HepG2 (cell line): ENCODE data around the gene MTHFD1L. TPM values are rescaled to one million over a fixed set of nuclear protein-coding genes. Genes with fewer than 3 reads are reported as not detected.

Experiments used
- ATAC-seq: fragments of 200-7000 bp; cut with Tn5 transposase; 3 replicates; pipeline ENCODE4 v1.9.1; 2020; ENCODE audit warnings: mild to moderate bottlenecking, moderate library complexity
- BruUV-seq: library from RNA; stranded (reverse); fragments of 400-500 nt; replicated peaks from 2 replicates; lab custom pipeline; 2021; lab: Mats Ljungman, UMichigan
- CTCF ChIA-PET: fragments of 300-600 bp; formaldehyde crosslinking; extraction: SDS; loops from one replicate; lab custom pipeline; 2021; ENCODE audit warnings: low total read pairs, inconsistent platforms, low intra/inter-chr PET ratio; lab: Yijun Ruan, JAX
- POLR2A ChIA-PET: fragments of 350-600 bp; sonication (Branson Sonifier 250); formaldehyde crosslinking; loops from one replicate; lab custom pipeline; 2020; ENCODE audit warnings: antibody characterized with exemption, inconsistent platforms; lab: Yijun Ruan, JAX
- DNase-seq: peaks from one replicate; pipeline ENCODE4 v3.0.0-alpha.2; 2015; ENCODE audit warnings: low spot score
- FAIRE-seq: peaks from 3 replicates; lab custom pipeline; 2011; peaks lifted over from hg19 to GRCh38; lab: Jason Lieb, UNC
- H2AFZ ChIP-seq: one replicate; pipeline ENCODE4 v1.6.1; 2011; ENCODE audit warnings: low read length, inconsistent platforms
- H3K27ac ChIP-seq: fragments of 300-600 bp; 3 replicates; pipeline ENCODE4 v1.8.0; 2011; ENCODE audit warnings: mixed run types, mild to moderate bottlenecking, mixed read lengths, low read length, inconsistent platforms; ENCODE audit not compliant: insufficient read depth; ENCODE audit errors: extremely low read length
- H3K27me3 ChIP-seq, 2 experiments: fragments of 200-600 bp in 1 of 2; 2 replicates in 1 of 2; 3 replicates in 1 of 2; pipeline versions ENCODE4 v1.6.0 to v1.8.0; 2011; ENCODE audit warnings: low read length in 2 of 2, mild to moderate bottlenecking in 2 of 2, moderate library complexity in 2 of 2, inconsistent platforms in 1 of 2; ENCODE audit not compliant: insufficient read depth in 2 of 2, control insufficient read depth in 1 of 2
- H3K36me3 ChIP-seq, 2 experiments: fragments of 200-600 bp in 1 of 2; replicated peaks in 1 of 2; 2 replicates in 1 of 2; 3 replicates in 1 of 2; pipeline versions ENCODE4 v1.5.1 to v1.8.0; 2011; ENCODE audit warnings: low read length in 2 of 2, inconsistent platforms in 1 of 2; ENCODE audit not compliant: insufficient read depth in 2 of 2, control insufficient read depth in 1 of 2
- H3K4me1 ChIP-seq: 2 replicates; pipeline ENCODE4 v1.5.1; 2012; ENCODE audit warnings: low read length, inconsistent platforms; ENCODE audit not compliant: insufficient read depth
- H3K4me2 ChIP-seq: 2 replicates; pipeline ENCODE4 v1.6.0; 2011; ENCODE audit warnings: low read depth, low read length, inconsistent platforms
- H3K4me3 ChIP-seq, 3 experiments: fragments of 200-600 bp in 1 of 3; sonication (generic), shearing (Covaris generic) in 1 of 3; replicated peaks in 1 of 3; 2 replicates each; pipeline ENCODE4 v1.5.1; 2011 to 2016; ENCODE audit warnings: low read length in 3 of 3, inconsistent platforms in 2 of 3, low read depth in 2 of 3, mild to moderate bottlenecking in 2 of 3, control low read depth in 1 of 3, mixed read lengths in 1 of 3; ENCODE audit not compliant: insufficient read depth in 1 of 3
- H3K79me2 ChIP-seq: one replicate; pipeline ENCODE4 v1.6.1; 2011; ENCODE audit warnings: low read length, inconsistent platforms; ENCODE audit not compliant: insufficient read depth
- H3K9ac ChIP-seq: 2 replicates; pipeline ENCODE4 v1.6.0; 2011; ENCODE audit warnings: mild to moderate bottlenecking, low read depth, low read length, inconsistent platforms; ENCODE audit not compliant: insufficient read depth
- H3K9me3 ChIP-seq: 2 replicates; pipeline ENCODE4 v1.5.1; 2012; ENCODE audit warnings: mild to moderate bottlenecking, low read length
- H4K20me1 ChIP-seq: 2 replicates; pipeline ENCODE4 v1.6.0; 2011; ENCODE audit warnings: inconsistent platforms, mild to moderate bottlenecking, low read length, moderate library complexity; ENCODE audit not compliant: insufficient read depth
- CREB1 ChIP-seq, 2 experiments: fragments of 450-650 bp in 1 of 2; IDR thresholded peaks; 2 replicates each; pipeline ENCODE4 v1.6.1; 2016 to 2017; ENCODE audit warnings: control low read depth in 1 of 2, mild to moderate bottlenecking in 1 of 2, missing compliant biosample characterization in 1 of 2, missing genetic modification characterization in 1 of 2
- DMAP1 ChIP-seq: IDR thresholded peaks from 2 replicates; pipeline ENCODE4 v1.6.1; 2016
- ELF1 ChIP-seq: sonication (generic); formaldehyde crosslinking; IDR thresholded peaks from 2 replicates; pipeline ENCODE4 v1.4.0; 2020; ENCODE audit warnings: missing genetic modification reagents
- FOSL1 ChIP-seq: sonication (generic); formaldehyde crosslinking; IDR thresholded peaks from 2 replicates; pipeline ENCODE4 v1.9.0; 2021; ENCODE audit warnings: missing genetic modification reagents, borderline replicate concordance
- FOXO1 ChIP-seq: sonication (generic); formaldehyde crosslinking; IDR thresholded peaks from 2 replicates; pipeline ENCODE4 v1.4.0; 2020; ENCODE audit warnings: missing genetic modification reagents
- JARID2 ChIP-seq: sonication (generic); formaldehyde crosslinking; IDR thresholded peaks from 2 replicates; pipeline ENCODE4 v1.8.1; 2023; ENCODE audit warnings: missing genetic modification reagents, inconsistent platforms; ENCODE audit not compliant: insufficient replicate concordance
- MATR3 ChIP-seq: sonication (generic); formaldehyde crosslinking; IDR thresholded peaks from 2 replicates; pipeline ENCODE4 v1.4.0; 2020; ENCODE audit warnings: missing genetic modification reagents
- MTA3 ChIP-seq: sonication (generic); formaldehyde crosslinking; IDR thresholded peaks from 2 replicates; pipeline ENCODE4 v1.4.0; 2020; ENCODE audit warnings: missing genetic modification reagents
- SMAD3 ChIP-seq: sonication (generic); formaldehyde crosslinking; IDR thresholded peaks from 2 replicates; pipeline ENCODE4 v1.4.0; 2020; ENCODE audit warnings: missing genetic modification reagents
- SRSF9 ChIP-seq: fragments of 200-400 bp; formaldehyde crosslinking; IDR thresholded peaks from 2 replicates; pipeline ENCODE4 v1.6.1; 2018; ENCODE audit warnings: borderline replicate concordance, mild to moderate bottlenecking, low read depth, low read length; ENCODE audit not compliant: insufficient read depth, poor library complexity, severe bottlenecking
- ZNF24 ChIP-seq: fragments of 450-650 bp; IDR thresholded peaks from 2 replicates; pipeline ENCODE4 v1.6.1; 2017; ENCODE audit warnings: antibody characterized with exemption, mild to moderate bottlenecking
- ZNF546 ChIP-seq: sonication (generic); formaldehyde crosslinking; conservative IDR thresholded peaks from 2 replicates; pipeline ENCODE4 v1.8.1; 2023; ENCODE audit warnings: mild to moderate bottlenecking, missing genetic modification reagents
- ZNF550 ChIP-seq: sonication (generic); formaldehyde crosslinking; IDR thresholded peaks from 2 replicates; pipeline ENCODE4 v1.4.0; 2020; ENCODE audit warnings: mild to moderate bottlenecking, missing genetic modification reagents, borderline replicate concordance
- ZNF615 ChIP-seq: sonication (generic); formaldehyde crosslinking; IDR thresholded peaks from 2 replicates; pipeline ENCODE4 v1.5.0; 2020; ENCODE audit warnings: mild to moderate bottlenecking, missing genetic modification reagents, borderline replicate concordance
- WGBS: methylation state at CpG from one replicate; pipeline ENCODE4 v1.1.6; 2017; ENCODE audit warnings: low lambda C conversion rate; 5-methylcytosine and 5-hydroxymethylcytosine counted together
- in situ Hi-C: cut with HindIII; loops from 2 replicates; pipeline ENCODE4 v1.10.0; 2017; ENCODE audit warnings: low pct_unique_long_range_greater_than_20kb; ENCODE audit not compliant: extremely low pct_ligation_motif_present
- intact Hi-C: fragments of 100-400 bp; cut with micrococcal nuclease; formaldehyde crosslinking; loops from one replicate; pipeline ENCODE4 v1.10.0; 2022; ENCODE audit not compliant: unreplicated experiment
- polyA plus RNA-seq, 8 experiments: library from polyadenylated mRNA; depleted of rRNA in 3 of 8; stranded (reverse) in 7 of 8; unstranded in 1 of 8; fragments of >200 nt; fragmentation: Illumina TruSeq in 4 of 8; extraction: Trizol in 4 of 8; gene quantifications; 2 replicates each; pipeline versions ENCODE4 v1.2.1 to v1.2.3, GENCODE V29; 2011 to 2016; ENCODE audit warnings: low read depth in 4 of 8, missing spikeins in 1 of 8, mixed read lengths in 1 of 8; ENCODE audit not compliant: insufficient read depth in 1 of 8
- total RNA-seq, 5 experiments: library from RNA; depleted of rRNA; stranded (reverse); fragments of >200 nt; fragmentation: Illumina TruSeq; extraction: Trizol; gene quantifications; 2 replicates each; pipeline ENCODE4 v1.2.3, GENCODE V29; 2016; ENCODE audit warnings: low read depth in 1 of 5
- TF ChIP-seq, protein P1 (sequence below): sonication (generic); formaldehyde crosslinking; IDR thresholded peaks from 2 replicates; pipeline ENCODE4 v1.5.0; 2020; ENCODE audit warnings: mild to moderate bottlenecking, missing genetic modification reagents, borderline replicate concordance
- TF ChIP-seq, protein P2 (sequence below): sonication (generic); formaldehyde crosslinking; IDR thresholded peaks from 2 replicates; pipeline ENCODE4 v1.5.1; 2020; ENCODE audit warnings: missing genetic modification reagents, mild to moderate bottlenecking, borderline replicate concordance

MTHFD1L gene
- total and polyA plus RNA-seq, 2 of the 13 experiments (the other 11 are each of a cell fraction or from before 2014, with no cell fraction given), result 24.0 to 39.6 TPM

DNA sequence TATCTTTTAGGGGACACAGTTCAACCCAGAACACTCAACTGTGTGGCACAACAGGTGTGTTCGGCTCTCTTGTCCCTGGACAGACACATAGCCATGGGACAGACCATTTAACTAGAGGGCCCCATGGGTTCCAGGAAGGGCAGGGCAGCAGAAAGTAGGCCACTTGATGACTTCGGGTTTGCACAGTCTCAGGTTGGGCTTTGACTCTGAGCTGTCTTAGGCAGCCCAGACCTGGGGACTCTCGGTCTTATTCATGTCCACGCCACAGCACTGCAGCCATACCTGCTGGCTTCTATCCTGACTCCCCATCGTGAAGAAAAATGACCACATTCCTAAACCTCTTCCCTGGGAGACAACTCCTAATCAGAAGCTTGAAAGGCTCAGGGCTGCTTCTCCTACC, 228.2 kb downstream of the MTHFD1L start:
- intact Hi-C loops, result no loop called here
- no peak overlapping the region for H3K4me3 ChIP-seq
- no peaks in the 10 kb centered on the region for H3K27me3 ChIP-seq
- no peak for FAIRE-seq
- ChIA-PET POLR2A (no interaction called here), CTCF (no interaction called here)
- no peaks in the 10 kb centered on the region for H4K20me1 ChIP-seq
- no peak overlapping the region for H3K27ac ChIP-seq
- peaks cover 29% of the 10 kb centered on the region for H3K4me1 ChIP-seq
- H3K36me3 ChIP-seq, result peaks cover 12 to 26% of the 10 kb centered on the region in 2 experiments; a peak in 4 of 5 replicates
- H3K4me2 ChIP-seq, result no peak overlapping the region
- no TSS peak for BruUV-seq
- TF ChIP-seq FOXO1 (no peak), DMAP1 (CRISPR knock-in tag) (no peak), SMAD3 (no peak), CREB1 (IDR thresholded peaks at IDR 0.05) (no peak), CREB1 (CRISPR knock-in tag; IDR thresholded peaks at IDR 0.05) (no peak), MATR3 (CRISPR knock-in tag) (no peak), SRSF9 (no peak), ZNF24 (no peak), ZNF550 (CRISPR knock-in tag) (no peak), ELF1 (no peak), ZNF615 (CRISPR knock-in tag) (no peak), FOSL1 (CRISPR knock-in tag) (no peak), JARID2 (CRISPR knock-in tag) (no peak), MTA3 (no peak), ZNF546 (CRISPR knock-in tag) (no peak)
- TF ChIP-seq, protein P1, sequence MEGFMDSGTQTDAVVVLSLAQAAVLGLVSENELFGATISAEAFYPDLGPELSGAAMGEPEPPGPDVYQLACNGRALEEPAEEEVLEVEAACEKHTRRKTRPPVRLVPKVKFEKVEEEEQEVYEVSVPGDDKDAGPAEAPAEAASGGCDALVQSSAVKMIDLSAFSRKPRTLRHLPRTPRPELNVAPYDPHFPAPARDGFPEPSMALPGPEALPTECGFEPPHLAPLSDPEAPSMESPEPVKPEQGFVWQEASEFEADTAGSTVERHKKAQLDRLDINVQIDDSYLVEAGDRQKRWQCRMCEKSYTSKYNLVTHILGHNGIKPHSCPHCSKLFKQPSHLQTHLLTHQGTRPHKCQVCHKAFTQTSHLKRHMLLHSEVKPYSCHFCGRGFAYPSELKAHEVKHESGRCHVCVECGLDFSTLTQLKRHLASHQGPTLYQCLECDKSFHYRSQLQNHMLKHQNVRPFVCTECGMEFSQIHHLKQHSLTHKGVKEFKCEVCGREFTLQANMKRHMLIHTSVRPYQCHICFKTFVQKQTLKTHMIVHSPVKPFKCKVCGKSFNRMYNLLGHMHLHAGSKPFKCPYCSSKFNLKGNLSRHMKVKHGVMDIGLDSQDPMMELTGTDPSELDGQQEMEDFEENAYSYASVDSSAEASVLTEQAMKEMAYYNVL (CRISPR knock-in tag), result no peak
- TF ChIP-seq, protein P2, sequence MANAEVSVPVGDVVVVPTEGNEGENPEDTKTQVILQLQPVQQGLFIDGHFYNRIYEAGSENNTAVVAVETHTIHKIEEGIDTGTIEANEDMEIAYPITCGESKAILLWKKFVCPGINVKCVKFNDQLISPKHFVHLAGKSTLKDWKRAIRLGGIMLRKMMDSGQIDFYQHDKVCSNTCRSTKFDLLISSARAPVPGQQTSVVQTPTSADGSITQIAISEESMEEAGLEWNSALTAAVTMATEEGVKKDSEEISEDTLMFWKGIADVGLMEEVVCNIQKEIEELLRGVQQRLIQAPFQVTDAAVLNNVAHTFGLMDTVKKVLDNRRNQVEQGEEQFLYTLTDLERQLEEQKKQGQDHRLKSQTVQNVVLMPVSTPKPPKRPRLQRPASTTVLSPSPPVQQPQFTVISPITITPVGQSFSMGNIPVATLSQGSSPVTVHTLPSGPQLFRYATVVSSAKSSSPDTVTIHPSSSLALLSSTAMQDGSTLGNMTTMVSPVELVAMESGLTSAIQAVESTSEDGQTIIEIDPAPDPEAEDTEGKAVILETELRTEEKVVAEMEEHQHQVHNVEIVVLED (CRISPR knock-in tag), result no peak
- TF ChIP-seq, all 625 proteins: peak for 0
- no peaks in the 10 kb centered on the region for H3K79me2 ChIP-seq
- H2AFZ ChIP-seq, result no peak overlapping the region
- no peak for DNase-seq
- in situ Hi-C loops, result no loop called here
- H3K9me3 ChIP-seq, result no peaks in the 10 kb centered on the region
- H3K9ac ChIP-seq, result no peak overlapping the region
- ATAC-seq, result no peak
- 92% methylated on average over 5 of the region's 5 CpGs for WGBS
